A673 (cell line): ENCODE results near the gene IGSF21. TPM values are rescaled to one million over a fixed set of nuclear protein-coding genes. Genes with fewer than 3 reads are reported as not detected.

Experiments used
- BruUV-seq: library from RNA; stranded (reverse); fragments of 400-500 nt; replicated peaks from 2 replicates; lab custom pipeline; 2021; lab: Mats Ljungman, UMichigan
- CTCF ChIA-PET: fragments of 300-600 bp; sonication (Branson Sonifier 250); formaldehyde crosslinking; loops from one replicate; lab custom pipeline; 2022; ENCODE audit warnings: antibody characterized with exemption; lab: Charles Lee
- POLR2A ChIA-PET: fragments of 300-600 bp; sonication (Branson Sonifier 250); formaldehyde crosslinking; loops from one replicate; lab custom pipeline; 2022; ENCODE audit warnings: antibody characterized with exemption; ENCODE audit not compliant: low non-redundant PET; lab: Charles Lee
- DNase-seq: peaks from one replicate; pipeline ENCODE4 v3.0.0-alpha.2; 2015; ENCODE audit warnings: low spot score
- H3K27ac ChIP-seq: fragments of 200-600 bp; sonication (generic); 2 replicates; pipeline ENCODE4 v1.5.1; 2016; ENCODE audit warnings: mixed run types, low read depth, mild to moderate bottlenecking, mixed read lengths, antibody characterized with exemption, low read length; ENCODE audit not compliant: poor library complexity, severe bottlenecking
- H3K27me3 ChIP-seq: fragments of 200-600 bp; sonication (generic); replicated peaks from 2 replicates; pipeline ENCODE4 v1.6.1; 2017; ENCODE audit warnings: mixed run types, low read depth, mild to moderate bottlenecking, mixed read lengths, antibody characterized with exemption, low read length; ENCODE audit not compliant: insufficient read depth, poor library complexity
- H3K36me3 ChIP-seq: fragments of 200-600 bp; sonication (generic); 2 replicates; pipeline ENCODE4 v1.6.1; 2016; ENCODE audit warnings: mixed run types, mild to moderate bottlenecking, mixed read lengths, antibody characterized with exemption, low read length; ENCODE audit not compliant: insufficient read depth, poor library complexity, severe bottlenecking
- H3K4me1 ChIP-seq: fragments of 200-600 bp; sonication (generic); 2 replicates; pipeline ENCODE4 v1.6.1; 2017; ENCODE audit warnings: mixed run types, mild to moderate bottlenecking, mixed read lengths, antibody characterized with exemption, low read length; ENCODE audit not compliant: insufficient read depth, poor library complexity, severe bottlenecking
- H3K4me3 ChIP-seq: fragments of 200-600 bp; sonication (generic); 2 replicates; pipeline ENCODE4 v1.5.1; 2016; ENCODE audit warnings: low read depth, mixed run types, mild to moderate bottlenecking, mixed read lengths, low read length; ENCODE audit not compliant: poor library complexity, severe bottlenecking
- H3K9me3 ChIP-seq: fragments of 200-600 bp; sonication (generic); 2 replicates; pipeline ENCODE4 v1.6.1; 2016; ENCODE audit warnings: mixed run types, low read depth, mild to moderate bottlenecking, mixed read lengths, antibody characterized with exemption, low read length; ENCODE audit not compliant: poor library complexity, severe bottlenecking
- CTCF ChIP-seq: fragments of 300-800, 200-600 bp; sonication (generic); conservative IDR thresholded peaks from 2 replicates; pipeline ENCODE4 v1.5.1; 2017; ENCODE audit warnings: low read depth, mild to moderate bottlenecking, antibody characterized with exemption, low read length, moderate library complexity, mixed read lengths
- EZH2 ChIP-seq: fragments of 200-600 bp; sonication (generic); IDR thresholded peaks from 2 replicates; pipeline ENCODE4 v1.6.1; 2017; ENCODE audit warnings: borderline replicate concordance, low read depth, mild to moderate bottlenecking, mixed read lengths, antibody characterized with exemption, low read length; ENCODE audit not compliant: poor library complexity, severe bottlenecking
- intact Hi-C: fragments of 100-400 bp; cut with micrococcal nuclease; formaldehyde crosslinking; loops from one replicate; pipeline ENCODE4 v1.10.0; 2022; ENCODE audit not compliant: unreplicated experiment
- total RNA-seq: library from RNA; stranded (reverse); gene quantifications from 2 replicates; pipeline ENCODE4 v1.2.3, GENCODE V29; 2021

IGSF21 gene
- total RNA-seq, 1 experiment from 2014 or later, result 3.2 TPM

- CTCF ChIA-PET, result no interaction called here
- BruUV-seq, result no TSS peak
- TF ChIP-seq EZH2 (no peak), CTCF (no peak)
- no peaks in the 10 kb centered on the region for H3K4me1 ChIP-seq
- no peak for DNase-seq
- H3K36me3 ChIP-seq, result no peaks in the 10 kb centered on the region
- H3K9me3 ChIP-seq, result no peaks in the 10 kb centered on the region
- intact Hi-C loops, result no loop called here
- H3K27ac ChIP-seq, result no peak overlapping the region
- H3K27me3 ChIP-seq, result no peaks in the 10 kb centered on the region
- H3K4me3 ChIP-seq, result no peak overlapping the region
- POLR2A ChIA-PET, result no interaction called here
These were observed 62.8 kb downstream of the IGSF21 start for GRCh38 chr1:18170444-18170843.

- POLR2A ChIA-PET, result no interaction called here
- Histone ChIP-seq H3K27ac (no peak overlapping the region), H3K4me1 (no peaks in the 10 kb centered on the region), H3K27me3 (peaks cover 9% of the 10 kb centered on the region), H3K36me3 (no peaks in the 10 kb centered on the region), H3K4me3 (no peak overlapping the region), H3K9me3 (no peaks in the 10 kb centered on the region)
- TF ChIP-seq EZH2, result no peak
- intact Hi-C loops, result no loop called here
- no peak for DNase-seq
- BruUV-seq, result no TSS peak
- CTCF ChIA-PET, result no interaction called here
These were observed 66.4 kb downstream of the IGSF21 start for GRCh38 chr1:18174037-18174436.

GRCh38 chr1:18175051-18175450 is 67.5 kb downstream of the IGSF21 start:
- ChIA-PET CTCF (no interaction called here), POLR2A (no interaction called here)
- H3K27me3 ChIP-seq, result peaks cover 11% of the 10 kb centered on the region
- no peaks in the 10 kb centered on the region for H3K9me3 ChIP-seq
- intact Hi-C loops, result no loop called here
- no peak for DNase-seq
- no peaks in the 10 kb centered on the region for H3K4me1 ChIP-seq
- no peak overlapping the region for H3K4me3 ChIP-seq
- TF ChIP-seq EZH2 (no peak), CTCF (no peak)
- H3K36me3 ChIP-seq, result no peaks in the 10 kb centered on the region
- no TSS peak for BruUV-seq
- no peak overlapping the region for H3K27ac ChIP-seq
